ENCODE data around the gene FCGBP. TPM values are rescaled to one million over a fixed set of nuclear protein-coding genes. Genes with fewer than 3 reads are reported as not detected.

Gene FCGBP
- total RNA-seq, 2 donors from 2014 or later, result 120 to 142 TPM

GRCh38 chr19:39935364-39935661, 879 bp upstream of the FCGBP start:
- H3K4me1 ChIP-seq (ENCODE audit: control insufficient read depth in 1 of 2, low read depth in 2 of 2), result peaks cover 0 to 3% of the 10 kb centered on the region in 2 donors
- TF ChIP-seq, protein P1, sequence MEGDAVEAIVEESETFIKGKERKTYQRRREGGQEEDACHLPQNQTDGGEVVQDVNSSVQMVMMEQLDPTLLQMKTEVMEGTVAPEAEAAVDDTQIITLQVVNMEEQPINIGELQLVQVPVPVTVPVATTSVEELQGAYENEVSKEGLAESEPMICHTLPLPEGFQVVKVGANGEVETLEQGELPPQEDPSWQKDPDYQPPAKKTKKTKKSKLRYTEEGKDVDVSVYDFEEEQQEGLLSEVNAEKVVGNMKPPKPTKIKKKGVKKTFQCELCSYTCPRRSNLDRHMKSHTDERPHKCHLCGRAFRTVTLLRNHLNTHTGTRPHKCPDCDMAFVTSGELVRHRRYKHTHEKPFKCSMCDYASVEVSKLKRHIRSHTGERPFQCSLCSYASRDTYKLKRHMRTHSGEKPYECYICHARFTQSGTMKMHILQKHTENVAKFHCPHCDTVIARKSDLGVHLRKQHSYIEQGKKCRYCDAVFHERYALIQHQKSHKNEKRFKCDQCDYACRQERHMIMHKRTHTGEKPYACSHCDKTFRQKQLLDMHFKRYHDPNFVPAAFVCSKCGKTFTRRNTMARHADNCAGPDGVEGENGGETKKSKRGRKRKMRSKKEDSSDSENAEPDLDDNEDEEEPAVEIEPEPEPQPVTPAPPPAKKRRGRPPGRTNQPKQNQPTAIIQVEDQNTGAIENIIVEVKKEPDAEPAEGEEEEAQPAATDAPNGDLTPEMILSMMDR (IDR thresholded peaks at IDR 0.05), result no peak

GRCh38 chr19:39929750-39930149, 4.7 kb downstream of the FCGBP start:
- H3K9me3 ChIP-seq, result no peaks in the 10 kb centered on the region
- H3K27ac ChIP-seq, result no peak overlapping the region
- TF ChIP-seq, protein P1 (IDR thresholded peaks at IDR 0.05), result no peak
- H3K27me3 ChIP-seq (replicated peaks; ENCODE audit: insufficient read depth), result no peaks in the 10 kb centered on the region
- no peaks in the 10 kb centered on the region for H3K36me3 ChIP-seq
- no peak overlapping the region for H3K4me3 ChIP-seq
- DNase-seq (ENCODE audit: low spot score) (no peak), ATAC-seq (ENCODE audit: insufficient number of reproducible peaks, low FRiP score, low read depth) (no peak)
- no peaks in the 10 kb centered on the region for H3K4me1 ChIP-seq (ENCODE audit: control insufficient read depth in 1 of 2, low read depth in 2 of 2)

More at GRCh38 chr19:39935364-39935661, 879 bp upstream of the FCGBP start:
- H3K27ac ChIP-seq, result no peak overlapping the region
- DNase-seq (ENCODE audit: low spot score) (no peak), ATAC-seq (ENCODE audit: insufficient number of reproducible peaks, low FRiP score, low read depth) (no peak)
- H3K9me3 ChIP-seq, result peaks cover 6% of the 10 kb centered on the region
- H3K4me3 ChIP-seq, result no peak overlapping the region
- H3K36me3 ChIP-seq, result no peaks in the 10 kb centered on the region
- no peaks in the 10 kb centered on the region for H3K27me3 ChIP-seq (replicated peaks; ENCODE audit: insufficient read depth)

GRCh38 chr19:39928357-39928725, 6.1 kb downstream of the FCGBP start:
- Histone ChIP-seq H3K36me3 (no peaks in the 10 kb centered on the region), H3K4me3 (no peak overlapping the region), H3K4me1 (ENCODE audit: control insufficient read depth in 1 of 2, low read depth in 2 of 2) (no peaks in the 10 kb centered on the region), H3K9me3 (no peaks in the 10 kb centered on the region), H3K27me3 (replicated peaks; ENCODE audit: insufficient read depth) (no peaks in the 10 kb centered on the region), H3K27ac (no peak overlapping the region)
- TF ChIP-seq, protein P1 (IDR thresholded peaks at IDR 0.05), result no peak
- DNase-seq (ENCODE audit: low spot score) (no peak), ATAC-seq (ENCODE audit: insufficient number of reproducible peaks, low FRiP score, low read depth) (no peak)

DNA sequence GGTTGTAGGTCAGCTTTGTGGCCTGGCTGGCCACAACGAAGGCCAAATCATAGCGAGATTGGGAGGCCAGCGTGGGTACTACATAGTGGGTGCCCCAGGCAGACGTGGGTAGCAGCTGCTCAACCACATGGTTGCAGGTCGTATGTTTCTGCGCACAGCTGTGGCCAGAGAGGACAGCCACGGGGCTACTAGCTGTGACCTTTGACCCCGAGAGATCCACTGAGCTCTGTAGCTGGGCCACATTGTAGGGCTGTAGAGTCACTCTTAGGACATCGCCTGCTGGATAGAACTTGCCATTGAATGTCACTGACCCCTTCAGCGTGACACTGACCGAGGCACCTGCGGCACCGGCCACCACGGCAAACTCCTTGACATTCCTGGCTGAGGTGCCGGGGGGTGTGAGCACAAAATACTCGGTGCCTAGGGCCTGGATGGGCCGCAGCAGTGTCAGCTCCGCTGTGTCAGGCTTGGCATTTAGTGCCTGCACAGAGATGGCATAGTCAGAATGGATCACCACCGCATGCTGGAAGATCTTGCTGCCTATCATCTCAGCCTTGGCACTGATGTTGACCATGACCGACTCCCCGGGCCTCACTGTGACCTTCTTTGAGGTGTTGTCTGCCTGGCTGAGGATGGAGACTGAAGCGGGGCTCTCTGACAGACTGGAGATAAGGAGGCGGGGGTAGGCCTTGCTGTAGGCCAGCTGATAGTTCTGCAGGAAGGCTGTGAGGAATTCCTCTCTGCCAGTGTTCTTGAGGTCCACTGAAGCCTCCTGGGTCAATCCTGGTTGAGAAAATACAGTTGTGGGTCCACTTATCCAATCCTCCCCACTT, 6.7 kb downstream of the FCGBP start:
- no peak overlapping the region for H3K27ac ChIP-seq
- no peaks in the 10 kb centered on the region for H3K36me3 ChIP-seq
- no peaks in the 10 kb centered on the region for H3K27me3 ChIP-seq (replicated peaks; ENCODE audit: insufficient read depth)
- no peaks in the 10 kb centered on the region for H3K4me1 ChIP-seq (ENCODE audit: control insufficient read depth in 1 of 2, low read depth in 2 of 2)
- TF ChIP-seq, protein P1 (IDR thresholded peaks at IDR 0.05), result no peak
- ATAC-seq (ENCODE audit: insufficient number of reproducible peaks, low FRiP score, low read depth), result no peak
- no peaks in the 10 kb centered on the region for H3K9me3 ChIP-seq
- DNase-seq (ENCODE audit: low spot score), result no peak
- H3K4me3 ChIP-seq, result no peak overlapping the region

GRCh38 chr19:39927076-39927475, 7.4 kb downstream of the FCGBP start:
- DNase-seq (ENCODE audit: low spot score) (no peak), ATAC-seq (ENCODE audit: insufficient number of reproducible peaks, low FRiP score, low read depth) (no peak)
- H3K4me3 ChIP-seq, result no peak overlapping the region
- H3K9me3 ChIP-seq, result no peaks in the 10 kb centered on the region
- H3K36me3 ChIP-seq, result no peaks in the 10 kb centered on the region
- TF ChIP-seq, protein P1 (IDR thresholded peaks at IDR 0.05), result no peak
- no peak overlapping the region for H3K27ac ChIP-seq
- H3K4me1 ChIP-seq (ENCODE audit: control insufficient read depth in 1 of 2, low read depth in 2 of 2), result no peaks in the 10 kb centered on the region
- no peaks in the 10 kb centered on the region for H3K27me3 ChIP-seq (replicated peaks; ENCODE audit: insufficient read depth)
